Kidney (tissue), 14 donors: ENCODE data around the gene ALPG. TPM values are rescaled to one million over a fixed set of nuclear protein-coding genes. Genes with fewer than 3 reads are reported as not detected.

Source experiments
- DNase-seq, 5 donors: peaks; one replicate each; pipeline ENCODE4 v3.0.0-alpha.2; 2013 to 2020
- FAIRE-seq: peaks from 2 replicates; lab custom pipeline; 2012; peaks lifted over from hg19 to GRCh38; lab: Jason Lieb, UNC
- H3K27ac ChIP-seq, 2 donors: one replicate each; pipeline ENCODE4 v1.7.0; 2013; ENCODE audit warnings: low read depth in 2 of 2, low read length in 2 of 2, inconsistent platforms in 1 of 2
- H3K27me3 ChIP-seq: one replicate; pipeline ENCODE4 v1.7.1; 2013; ENCODE audit warnings: low read length, inconsistent platforms; ENCODE audit not compliant: control insufficient read depth, insufficient read depth
- H3K36me3 ChIP-seq, 3 donors: one replicate each; pipeline versions ENCODE4 v1.7.0 to v1.7.1; 2013; ENCODE audit warnings: low read length in 3 of 3, control low read depth in 1 of 3, inconsistent platforms in 1 of 3; ENCODE audit not compliant: insufficient read depth in 3 of 3, control insufficient read depth in 2 of 3
- H3K4me1 ChIP-seq, 3 donors: one replicate each; pipeline versions ENCODE4 v1.7.0 to v1.7.1; 2013; ENCODE audit warnings: low read length in 3 of 3, inconsistent platforms in 1 of 3, low read depth in 1 of 3; ENCODE audit not compliant: control insufficient read depth in 2 of 3, insufficient read depth in 2 of 3
- H3K4me3 ChIP-seq, 3 donors: one replicate each; pipeline versions ENCODE4 v1.7.0 to v1.8.1; 2013; ENCODE audit warnings: low read length in 3 of 3, control low read depth in 1 of 3, inconsistent platforms in 1 of 3
- H3K9ac ChIP-seq, 3 donors: one replicate each; pipeline versions ENCODE4 v1.7.0 to v1.7.1; 2013; ENCODE audit warnings: low read length in 3 of 3, control low read depth in 1 of 3, inconsistent platforms in 1 of 3
- H3K9me3 ChIP-seq, 3 donors: one replicate each; pipeline versions ENCODE4 v1.7.0 to v1.7.1; 2013; ENCODE audit warnings: low read length in 3 of 3, control low read depth in 1 of 3, inconsistent platforms in 1 of 3; ENCODE audit not compliant: control insufficient read depth in 2 of 3, insufficient read depth in 1 of 3
- intact Hi-C: fragments of 100-400 bp; cut with DNase I; formaldehyde crosslinking; loops from one replicate; pipeline ENCODE4 v1.11.1; 2022
- polyA plus RNA-seq: library from polyadenylated mRNA; stranded (reverse); fragments of 350-450 nt; fragmentation: Illumina TruSeq; extraction: RNeasy Lipid Tissue Mini Kit (QIAGEN cat#74804); gene quantifications from one replicate; pipeline ENCODE4 v1.2.3, GENCODE V29; 2014; ENCODE audit warnings: low read depth, low replicate concordance; ENCODE audit not compliant: insufficient read depth
- total RNA-seq: library from RNA; stranded (reverse); fragmentation: NEBNext Ultra II Directional; extraction: Animal tissue kit (Norgen Biotek cat#: 25700); gene quantifications from one replicate; pipeline ENCODE4 v1.2.1, GENCODE V29; 2021
- TF ChIP-seq, protein P1 (sequence below): IDR thresholded peaks from 3 replicates; pipeline ENCODE4 v1.5.1; 2012; ENCODE audit warnings: mild to moderate bottlenecking, moderate library complexity, borderline replicate concordance; ENCODE audit not compliant: insufficient read depth; ENCODE audit errors: extremely low read depth
- donor health status: control.
- donor health status: control.
- donor health status: control.
- donor health status: control.
- donor health status: control.
- donor health status: DM: yes; HTN: yes; CAD: no.
- donor health status: Normal renal cell carcinoma (clear cell type).

ALPG gene
- total and polyA plus RNA-seq, 2 donors from 2014 or later: not detected

DNA sequence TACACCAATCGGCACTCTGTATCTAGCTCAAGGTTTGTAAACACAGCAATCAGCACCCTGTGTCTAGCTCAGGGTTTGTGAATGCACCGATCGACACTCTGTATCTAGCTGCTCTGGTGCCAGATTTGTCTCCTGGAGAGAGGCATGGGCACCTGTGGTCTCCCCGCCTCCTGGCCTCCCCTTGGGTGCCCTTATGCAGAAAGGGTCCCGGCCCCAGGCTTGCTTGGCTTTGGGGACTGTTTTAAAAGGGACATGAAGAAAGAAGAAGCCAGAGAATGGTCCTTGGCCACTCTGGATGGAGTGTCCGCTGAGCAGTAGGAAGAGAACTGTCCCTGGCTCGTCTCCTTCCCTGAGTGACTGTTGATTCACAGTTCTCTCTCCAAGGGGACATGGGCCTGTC, 39.6 kb upstream of the ALPG start:
- Histone ChIP-seq H3K9me3 (no peaks in the 10 kb centered on the region), H3K4me3 (no peak overlapping the region), H3K4me1 (no peaks in the 10 kb centered on the region), H3K9ac (no peak overlapping the region), H3K27me3 (no peaks in the 10 kb centered on the region), H3K36me3 (no peaks in the 10 kb centered on the region), H3K27ac (no peak overlapping the region)
- intact Hi-C loops: no loop called here
- no peak for DNase-seq
- no peak for FAIRE-seq
- TF ChIP-seq, protein P1, sequence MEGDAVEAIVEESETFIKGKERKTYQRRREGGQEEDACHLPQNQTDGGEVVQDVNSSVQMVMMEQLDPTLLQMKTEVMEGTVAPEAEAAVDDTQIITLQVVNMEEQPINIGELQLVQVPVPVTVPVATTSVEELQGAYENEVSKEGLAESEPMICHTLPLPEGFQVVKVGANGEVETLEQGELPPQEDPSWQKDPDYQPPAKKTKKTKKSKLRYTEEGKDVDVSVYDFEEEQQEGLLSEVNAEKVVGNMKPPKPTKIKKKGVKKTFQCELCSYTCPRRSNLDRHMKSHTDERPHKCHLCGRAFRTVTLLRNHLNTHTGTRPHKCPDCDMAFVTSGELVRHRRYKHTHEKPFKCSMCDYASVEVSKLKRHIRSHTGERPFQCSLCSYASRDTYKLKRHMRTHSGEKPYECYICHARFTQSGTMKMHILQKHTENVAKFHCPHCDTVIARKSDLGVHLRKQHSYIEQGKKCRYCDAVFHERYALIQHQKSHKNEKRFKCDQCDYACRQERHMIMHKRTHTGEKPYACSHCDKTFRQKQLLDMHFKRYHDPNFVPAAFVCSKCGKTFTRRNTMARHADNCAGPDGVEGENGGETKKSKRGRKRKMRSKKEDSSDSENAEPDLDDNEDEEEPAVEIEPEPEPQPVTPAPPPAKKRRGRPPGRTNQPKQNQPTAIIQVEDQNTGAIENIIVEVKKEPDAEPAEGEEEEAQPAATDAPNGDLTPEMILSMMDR: no peak

GRCh38 chr2:232367591-232368233, 38.9 kb upstream of the ALPG start:
- Histone ChIP-seq H3K4me1 (no peaks in the 10 kb centered on the region), H3K9me3 (no peaks in the 10 kb centered on the region), H3K36me3 (no peaks in the 10 kb centered on the region), H3K4me3 (no peak overlapping the region), H3K9ac (no peak overlapping the region), H3K27ac (no peak overlapping the region), H3K27me3 (no peaks in the 10 kb centered on the region)
- TF ChIP-seq, protein P1: no peak
- FAIRE-seq: no peak
- intact Hi-C loops: no loop called here
- DNase-seq: peak in 1 of 5 donors; percentile 68

DNA sequence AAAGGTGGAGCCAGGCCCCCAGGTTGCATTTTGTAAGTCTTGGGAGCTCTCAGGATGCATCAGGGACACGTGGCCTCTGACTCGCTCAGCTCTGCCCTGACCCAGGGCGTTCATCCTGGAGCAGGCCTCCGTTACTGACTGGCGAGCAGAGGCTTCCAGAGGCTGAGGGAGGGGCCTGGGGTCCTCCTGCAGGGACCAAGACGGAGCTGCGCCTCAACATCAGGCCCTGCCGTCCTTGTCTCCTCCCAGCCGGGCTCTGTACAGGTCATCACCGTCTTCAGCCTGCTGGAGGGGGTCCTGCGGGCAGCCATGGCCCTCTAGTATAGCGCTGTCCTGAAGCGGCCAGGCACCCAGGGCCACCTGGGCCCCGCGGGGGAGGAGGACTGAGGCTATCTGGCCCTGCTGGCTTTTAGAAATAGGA, 38.3 kb upstream of the ALPG start:
- FAIRE-seq (no peak), DNase-seq (no peak)
- no peaks in the 10 kb centered on the region for H3K4me1 ChIP-seq
- H3K9ac ChIP-seq: no peak overlapping the region
- no peaks in the 10 kb centered on the region for H3K27me3 ChIP-seq
- no peaks in the 10 kb centered on the region for H3K36me3 ChIP-seq
- no peaks in the 10 kb centered on the region for H3K9me3 ChIP-seq
- TF ChIP-seq, protein P1: no peak
- no peak overlapping the region for H3K4me3 ChIP-seq
- intact Hi-C loops: no loop called here
- no peak overlapping the region for H3K27ac ChIP-seq
